Measurements from ENCODE around the gene TMC1.

Gene TMC1

DNA sequence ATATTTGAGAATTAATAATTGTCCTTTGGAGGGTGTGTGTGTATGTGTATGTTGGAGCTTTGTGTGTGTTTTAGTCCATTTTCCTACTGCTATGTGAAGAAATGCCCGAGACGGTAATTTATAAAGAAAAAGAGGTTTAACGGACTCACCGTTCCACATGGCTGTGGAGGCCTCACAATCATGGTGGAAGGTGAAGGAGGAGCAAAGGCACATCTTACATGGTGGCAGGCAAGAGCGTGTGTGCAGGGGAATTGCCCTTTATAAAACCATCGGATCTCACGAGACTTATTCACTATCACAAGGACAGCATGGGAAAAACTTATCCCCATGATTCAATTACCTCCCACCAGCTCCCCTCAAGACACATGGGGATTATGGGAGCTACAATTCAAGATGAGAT lies 44.1 kb downstream of the TMC1 start:
- DNase-seq, result no peak

DNA sequence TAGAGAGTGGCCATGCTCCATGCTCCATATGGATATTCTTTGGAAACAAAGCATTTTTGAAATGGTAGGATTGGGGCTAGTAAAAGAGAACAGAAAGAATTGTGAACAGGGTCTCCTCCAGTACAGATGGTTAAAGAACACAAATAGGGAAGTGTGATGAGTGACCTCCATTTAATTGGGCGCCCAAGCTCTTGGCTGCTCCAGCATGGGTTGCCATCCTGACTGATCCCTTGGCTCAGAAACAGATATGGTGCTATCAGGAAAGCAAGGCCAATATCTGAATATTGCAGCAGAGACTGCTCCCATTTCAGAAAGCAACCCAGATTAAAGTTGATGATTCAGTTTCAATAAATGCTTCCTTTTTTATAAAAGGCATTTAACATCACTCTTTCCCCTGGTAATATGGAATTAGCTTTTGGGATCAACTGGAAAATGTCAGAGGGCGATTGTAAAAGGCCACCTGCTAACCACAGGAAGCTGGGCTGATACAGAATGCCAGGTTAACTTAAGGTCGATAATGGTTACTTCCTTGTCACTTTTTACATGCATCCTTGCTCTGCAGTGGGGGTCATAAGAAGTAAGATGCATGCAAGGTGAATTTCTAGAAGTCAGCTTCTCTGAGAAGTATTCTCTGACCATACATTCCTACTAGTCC lies 52.9 kb downstream of the TMC1 start:
- no peak for DNase-seq

DNA sequence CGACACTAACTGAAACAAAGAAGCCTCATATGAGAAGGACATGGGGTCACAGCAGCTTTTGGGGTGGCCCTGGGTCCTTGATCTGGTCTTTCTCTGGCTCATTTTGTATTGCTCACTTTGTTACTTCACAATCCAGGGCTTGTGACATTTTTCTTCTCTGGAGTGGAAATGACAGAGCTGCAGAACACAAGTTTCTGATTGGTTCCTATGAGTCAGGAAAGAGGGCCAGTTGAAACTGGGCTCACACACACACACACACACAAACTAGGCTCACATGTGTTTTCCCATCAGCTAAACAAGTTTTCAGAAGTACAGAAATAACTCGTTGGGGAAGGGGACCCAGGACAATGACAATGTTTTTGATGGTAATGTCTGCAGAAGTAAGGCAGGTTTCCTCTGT lies 54.3 kb downstream of the TMC1 start:
- DNase-seq, result no peak

DNA sequence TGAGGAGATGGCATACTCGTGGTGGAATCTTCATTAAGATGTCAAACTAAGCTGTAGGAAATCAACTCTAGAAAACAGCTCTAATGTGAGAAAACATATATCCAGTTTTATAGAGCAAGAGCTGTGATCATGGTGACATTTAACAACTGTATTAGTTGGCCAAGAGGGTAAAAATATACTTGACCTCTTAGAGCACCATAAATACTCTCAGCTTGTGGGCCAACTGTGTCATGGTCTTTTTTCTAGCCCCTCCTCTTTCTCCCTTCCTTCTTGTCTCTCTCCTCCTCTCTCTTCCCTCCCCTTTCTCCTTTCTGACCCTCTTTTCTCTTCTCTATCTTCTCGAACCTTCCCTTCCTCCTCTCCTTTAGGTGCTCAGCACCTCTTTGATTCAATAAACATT lies 54.7 kb downstream of the TMC1 start:
- DNase-seq, result no peak

DNA sequence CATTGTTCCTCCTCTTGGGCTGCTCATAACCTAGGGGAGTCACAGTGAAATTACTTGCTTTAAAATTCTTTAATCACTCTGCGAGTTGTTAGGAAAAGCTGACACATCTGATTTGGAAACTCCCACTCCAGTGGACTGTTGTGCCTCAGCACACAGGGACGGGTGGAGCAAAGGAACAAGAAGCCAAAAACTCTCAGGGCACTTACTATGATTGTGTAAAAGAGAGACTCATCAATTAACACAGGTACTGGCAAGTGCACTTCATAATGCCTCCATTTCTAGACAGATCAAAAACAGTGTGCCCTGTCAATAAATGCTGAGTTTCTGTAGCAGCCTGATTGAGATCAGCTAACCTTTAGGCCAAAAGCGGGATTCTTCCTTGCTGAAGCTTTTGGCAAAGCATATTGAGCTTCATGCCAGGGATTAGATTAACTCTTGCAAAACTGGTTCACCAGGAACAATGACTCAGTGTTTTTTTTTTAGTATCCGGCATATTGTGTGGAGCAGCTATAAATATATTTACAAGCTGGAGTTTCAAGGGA lies 55.9 kb downstream of the TMC1 start:
- no peak for DNase-seq

DNA sequence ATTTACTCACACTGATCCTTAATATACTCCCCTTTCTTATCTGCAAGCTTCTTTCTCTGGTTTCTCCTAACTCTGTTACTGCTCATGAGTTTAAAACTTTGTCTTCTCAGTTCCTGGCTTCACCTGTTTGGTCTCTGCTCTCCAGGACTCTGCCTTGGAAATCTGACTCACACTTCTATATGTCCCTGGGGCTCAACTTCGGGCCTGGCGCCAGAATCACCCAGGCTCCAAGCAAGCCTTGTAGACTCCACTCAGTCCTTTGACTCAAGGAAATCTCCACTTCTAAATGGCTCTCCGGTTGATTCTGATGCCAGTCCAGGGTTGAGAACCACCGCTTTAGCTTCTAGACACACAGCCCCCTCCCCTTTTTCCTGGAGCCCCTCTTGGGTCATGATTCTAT lies 57.8 kb downstream of the TMC1 start:
- DNase-seq, result peak in 1 of 56 donors; percentile 22

DNA sequence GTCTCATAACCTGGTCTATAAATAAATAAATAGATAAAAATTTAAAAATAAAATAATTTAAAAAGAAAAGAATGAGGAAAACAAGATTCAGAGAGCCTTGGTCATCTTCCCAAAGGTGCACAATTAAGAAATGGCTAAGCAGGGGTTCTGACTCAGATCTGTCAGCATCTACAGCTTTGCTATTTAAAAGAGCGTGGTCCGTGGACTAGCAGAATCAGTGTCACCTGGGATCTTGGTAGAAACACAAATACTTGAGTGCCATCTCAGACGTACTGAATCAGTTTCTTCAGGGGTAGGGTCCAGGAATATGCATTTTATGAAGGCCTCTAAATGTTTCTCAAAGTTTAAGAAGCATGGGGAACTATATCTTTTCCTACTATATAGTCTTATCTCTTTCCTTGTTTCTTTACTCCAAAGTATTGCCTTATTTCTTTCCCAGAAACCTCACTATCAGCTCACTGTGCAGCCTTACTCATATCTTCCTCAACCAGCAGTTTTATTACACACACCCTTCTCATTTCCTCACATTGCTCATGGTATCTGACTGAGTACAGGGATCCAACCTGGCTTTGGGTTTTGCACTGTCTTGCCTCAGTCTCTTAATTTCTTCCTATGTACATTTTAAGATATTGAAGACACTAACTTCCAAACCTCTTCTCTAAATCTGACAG lies 58.6 kb downstream of the TMC1 start:
- no peak for DNase-seq

DNA sequence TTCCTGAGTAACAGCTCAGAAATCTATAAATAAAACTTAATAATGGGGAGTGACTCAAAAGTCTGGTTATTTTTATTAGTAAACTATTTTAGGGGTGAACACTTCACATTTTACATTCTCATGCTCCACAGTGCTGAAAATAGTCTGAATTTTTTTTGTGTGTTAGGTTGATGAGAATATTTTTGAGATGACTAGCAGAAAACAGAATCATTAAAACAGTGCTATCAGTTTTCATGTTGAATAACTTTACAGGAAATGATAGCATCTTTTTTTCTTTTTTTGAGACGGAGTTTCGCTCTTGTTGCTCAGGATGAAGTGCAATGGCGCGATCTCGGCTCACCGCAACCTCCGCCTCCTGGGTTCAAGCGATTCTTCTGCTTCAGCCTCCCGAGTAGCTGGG lies 60.3 kb downstream of the TMC1 start:
- DNase-seq, result no peak

DNA sequence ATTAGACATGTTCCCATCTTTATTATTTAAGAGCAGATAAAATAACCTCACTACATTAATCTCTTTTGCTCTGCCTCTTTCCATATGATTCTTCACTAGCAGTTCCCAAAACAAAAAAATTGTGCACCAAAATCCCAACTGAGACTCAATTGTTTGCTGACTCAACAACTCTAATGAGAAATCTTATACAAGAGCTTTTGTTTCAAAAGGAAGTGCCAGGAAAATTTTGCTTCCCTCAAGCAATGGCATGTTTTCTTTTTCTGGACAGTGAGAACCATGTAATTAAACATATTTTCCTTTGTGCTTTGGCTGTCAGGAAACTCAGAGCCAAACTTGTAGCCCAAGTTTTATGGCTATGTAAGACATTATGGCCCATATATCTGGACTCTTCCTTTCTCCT lies 62.0 kb downstream of the TMC1 start:
- no peak for DNase-seq

DNA sequence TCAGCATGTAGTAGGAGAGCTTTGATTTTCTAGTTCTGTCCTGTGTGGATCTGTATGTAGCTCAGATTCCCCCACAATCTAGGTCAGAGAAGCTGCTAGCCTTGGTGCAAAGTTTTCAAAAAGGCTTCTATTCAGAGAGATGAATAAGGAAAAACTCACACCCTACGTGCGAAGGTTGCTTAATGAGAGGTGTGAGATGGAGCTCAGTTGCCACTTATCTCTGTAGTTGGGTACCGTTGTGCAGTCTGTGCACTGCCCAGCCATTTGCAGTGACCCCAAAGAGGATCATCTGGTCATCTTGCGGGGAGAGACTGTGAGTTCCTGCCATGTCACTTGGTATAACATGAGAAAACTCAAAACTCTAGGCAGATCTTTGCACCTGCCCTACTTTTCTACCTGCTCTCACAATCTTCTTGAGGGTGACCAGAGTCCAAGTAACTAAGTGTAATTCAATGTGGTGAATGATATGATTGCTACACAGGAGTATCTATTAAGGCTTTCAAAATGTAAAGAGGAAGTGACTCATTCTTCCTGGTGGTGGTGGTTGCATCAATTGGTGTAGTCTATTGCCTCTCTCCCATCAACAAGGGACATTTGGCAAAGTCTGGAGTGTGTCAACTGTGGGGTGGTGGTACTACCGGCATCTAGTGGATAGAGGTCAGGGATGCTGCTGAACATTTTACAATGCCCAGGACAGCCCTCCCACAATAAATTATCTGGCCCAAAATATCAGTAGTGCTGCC lies 65.2 kb downstream of the TMC1 start:
- peak in 9 of 56 donors; percentile 10 to 38 (median 28) for DNase-seq

DNA sequence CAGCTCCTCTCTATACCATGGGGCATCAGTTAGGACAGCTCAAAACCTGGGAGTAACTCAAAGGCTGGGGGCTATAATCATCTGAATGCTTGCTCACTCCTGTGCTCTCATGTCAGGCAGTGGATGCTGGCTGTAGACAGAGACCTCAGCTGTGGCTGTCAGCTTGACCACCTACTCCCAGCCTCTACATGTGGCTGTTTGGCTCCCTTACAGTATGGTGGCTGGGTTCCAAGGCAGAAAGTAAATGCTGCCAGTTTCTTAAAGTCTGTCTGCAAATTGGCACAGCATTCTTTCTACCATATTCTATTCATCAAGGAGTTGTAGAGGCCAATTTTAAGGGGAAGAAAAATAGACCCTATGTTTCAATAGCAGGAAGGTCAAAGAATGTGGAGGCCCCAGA lies 66.9 kb downstream of the TMC1 start:
- DNase-seq, result peak in 19 of 56 donors; percentile 3 to 56 (median 22)

DNA sequence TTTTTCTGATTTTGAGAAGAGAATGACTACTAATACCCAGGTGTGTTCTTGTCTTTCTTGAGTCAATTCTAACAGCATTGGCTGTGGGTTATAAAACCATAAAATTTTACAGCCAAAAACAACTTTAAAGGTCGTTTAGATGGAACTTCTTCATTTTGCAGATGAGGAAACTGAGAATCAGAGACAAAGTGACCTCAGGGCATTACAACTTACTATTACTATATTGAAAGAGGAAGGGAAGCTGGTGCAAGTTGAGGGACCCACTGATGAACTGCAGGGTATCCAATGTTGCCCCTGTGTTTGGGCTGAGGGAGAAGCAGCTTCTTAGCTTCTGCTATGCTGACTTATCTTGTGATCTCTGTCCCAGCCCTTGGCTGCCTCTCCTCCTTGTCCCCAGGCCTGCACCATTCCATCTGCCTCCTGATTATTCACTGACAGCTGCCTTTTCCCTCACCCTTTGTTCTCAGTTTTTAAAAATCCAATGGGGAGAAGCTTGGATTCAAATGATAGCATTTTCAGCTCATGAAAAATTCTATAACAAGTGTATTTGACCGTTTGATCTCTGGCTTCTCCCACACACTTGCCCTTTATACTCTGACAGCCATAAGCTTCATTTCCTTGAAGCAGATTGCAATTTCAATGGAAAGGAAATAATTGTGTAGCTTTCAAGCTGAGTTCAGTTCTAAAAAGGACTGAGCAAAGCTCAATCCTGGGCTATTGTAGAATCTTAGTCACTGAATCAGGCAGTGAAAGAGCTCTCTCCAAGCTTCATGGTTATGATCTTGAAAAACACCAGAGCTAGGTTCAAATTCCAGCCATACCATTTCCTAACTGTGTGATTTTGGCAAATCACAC lies 68.5 kb downstream of the TMC1 start:
- no peak for DNase-seq

DNA sequence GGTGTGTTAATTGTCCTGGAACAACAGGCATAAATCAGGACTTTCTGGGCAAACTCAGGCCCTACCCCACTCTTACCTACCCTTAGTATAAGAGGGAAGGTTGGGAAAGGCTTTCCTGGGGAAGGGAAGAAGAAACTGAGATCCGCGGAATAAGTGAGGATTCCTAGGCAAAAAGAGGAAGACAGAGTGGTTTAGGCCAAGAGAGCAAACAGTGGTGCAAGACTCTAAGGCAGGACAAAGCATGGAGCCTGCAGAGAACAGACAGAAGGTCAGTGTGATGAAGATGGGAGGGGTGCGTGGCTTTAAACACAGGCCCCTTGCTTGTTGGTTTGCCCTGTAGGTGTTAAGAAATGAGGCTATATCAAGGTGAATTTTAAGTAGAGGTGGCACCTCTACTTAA lies 69.4 kb downstream of the TMC1 start:
- DNase-seq, result no peak

DNA sequence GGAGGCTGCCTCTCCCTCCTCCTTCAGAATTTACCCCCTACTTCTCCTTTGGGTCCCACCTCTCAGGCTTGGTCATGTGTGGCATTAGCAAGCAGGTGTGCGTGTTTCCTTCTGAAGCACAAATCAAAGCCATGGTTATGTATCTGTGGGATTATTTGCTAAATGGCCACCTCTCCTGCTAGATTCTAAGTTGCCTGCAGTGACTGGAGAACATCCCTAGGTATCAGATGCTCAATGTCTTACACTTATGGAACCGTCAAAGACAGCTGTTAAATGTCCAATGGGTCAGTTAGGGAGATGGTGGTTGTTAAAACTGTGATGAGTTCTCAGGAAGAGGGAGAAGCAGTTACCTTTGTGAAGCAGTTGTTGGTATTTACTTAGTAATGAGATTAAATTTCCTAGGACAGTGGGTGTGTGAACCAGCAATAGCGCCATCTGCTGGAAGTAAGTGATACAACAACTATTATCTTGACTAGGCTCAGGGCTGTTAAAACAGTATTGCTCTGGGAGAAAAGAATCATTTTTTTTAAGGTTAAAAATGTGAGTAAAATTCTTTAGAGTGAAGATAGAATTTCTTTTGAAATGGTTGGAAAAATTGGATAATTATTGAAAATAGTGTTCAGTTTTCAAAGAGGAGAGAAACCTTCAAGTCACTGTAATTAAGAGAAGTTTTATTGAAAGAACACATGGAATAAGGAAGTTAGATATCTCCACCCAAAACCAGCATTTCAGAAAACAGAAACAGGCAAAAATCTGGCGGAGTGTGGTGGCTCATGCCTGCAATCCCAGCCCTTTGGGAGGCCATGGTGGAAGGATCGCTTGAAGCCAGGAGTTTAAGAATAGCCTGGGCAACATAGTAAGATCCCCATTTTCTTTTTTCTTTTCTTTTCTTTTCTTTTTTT lies 71.3 kb downstream of the TMC1 start:
- DNase-seq, result peak in 15 of 56 donors; percentile 2 to 39 (median 12)

DNA sequence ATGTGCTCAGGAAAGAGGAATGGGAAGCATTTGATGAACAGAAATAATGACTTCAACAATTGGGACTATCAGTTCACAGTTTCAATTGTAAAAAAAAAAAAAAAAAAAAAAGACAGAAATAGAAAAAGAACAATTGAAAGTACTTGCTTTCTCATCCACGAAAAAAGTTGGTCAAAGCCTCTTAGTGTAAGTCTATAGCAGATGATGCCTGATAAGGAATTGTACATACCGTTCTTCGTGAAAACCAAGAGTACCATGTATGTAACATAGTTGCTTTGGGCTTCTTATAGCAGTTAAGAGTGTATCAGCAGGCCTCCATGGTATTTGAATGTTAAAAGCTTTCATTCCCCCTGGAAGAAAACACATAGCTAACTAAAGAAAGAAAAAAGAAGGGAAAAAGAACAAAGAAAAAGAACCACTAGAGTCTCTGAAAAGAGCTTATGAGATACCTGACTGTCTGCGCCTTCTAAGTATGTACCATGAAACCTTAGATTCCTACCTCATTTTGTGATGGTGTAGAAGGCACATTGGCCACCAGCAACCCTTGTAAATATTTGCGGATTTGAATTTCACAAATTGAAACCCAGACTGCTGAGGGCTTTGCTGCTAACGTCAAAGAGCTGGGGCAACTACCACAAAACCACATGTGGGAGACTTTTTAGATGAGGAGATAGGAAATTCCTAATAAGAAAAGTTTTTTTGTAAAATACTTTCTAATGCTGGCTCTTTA lies 75.2 kb downstream of the TMC1 start:
- DNase-seq, result no peak

DNA sequence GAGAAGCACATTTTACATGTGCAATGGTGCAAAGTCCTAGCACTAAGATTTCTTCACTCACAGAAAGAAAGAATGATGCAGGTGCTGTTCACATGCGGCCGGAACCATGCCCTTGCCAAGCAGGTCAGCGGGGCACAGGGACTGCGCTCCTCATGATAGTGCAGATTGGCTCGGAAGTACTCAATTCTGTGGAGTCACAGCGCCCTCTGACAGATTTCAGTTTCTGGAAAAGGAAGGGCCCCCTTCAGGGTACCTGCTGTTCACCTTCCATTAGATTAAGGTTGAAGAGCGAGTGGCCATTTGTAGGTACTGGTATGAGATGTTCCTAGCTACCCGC lies 75.7 kb downstream of the TMC1 start:
- DNase-seq, result no peak

DNA sequence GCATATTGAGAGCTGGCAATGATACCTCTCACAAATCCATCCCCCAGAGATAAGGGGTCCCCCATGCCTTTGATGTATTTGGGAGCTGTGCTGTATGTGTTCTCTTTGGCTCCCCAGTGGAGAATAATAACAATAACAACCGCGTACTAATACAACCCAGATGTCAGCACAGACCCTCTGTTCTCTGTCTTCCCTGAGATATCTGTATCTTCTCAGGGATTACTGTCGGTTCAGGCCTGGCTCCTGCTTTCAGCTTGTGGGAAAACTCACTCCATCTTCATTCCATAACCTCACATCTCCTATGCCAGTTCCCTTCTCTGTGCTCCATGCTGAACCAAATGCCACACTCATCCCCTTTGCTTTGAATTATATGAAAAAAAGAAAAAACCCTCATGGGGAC lies 76.2 kb downstream of the TMC1 start:
- DNase-seq, result no peak

DNA sequence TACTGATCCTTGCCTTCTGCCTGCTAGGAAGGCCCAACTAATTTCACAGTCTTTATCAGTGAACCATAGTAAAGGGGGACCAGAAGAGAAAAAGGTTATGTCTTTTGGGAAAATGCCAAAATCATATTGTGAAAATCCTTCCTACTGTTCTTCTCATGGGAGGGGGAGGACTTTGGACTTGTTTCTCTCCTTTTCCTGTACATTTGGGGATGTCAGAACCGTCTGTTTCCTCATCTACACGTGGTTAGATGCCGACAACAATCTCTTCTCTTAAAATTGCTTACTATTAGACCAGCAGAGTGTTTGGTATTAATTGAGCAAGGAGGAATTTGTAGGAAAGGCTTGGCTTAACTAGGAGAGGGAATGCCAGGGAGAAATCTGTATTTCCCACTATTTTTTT lies 77.2 kb downstream of the TMC1 start:
- DNase-seq, result no peak

DNA sequence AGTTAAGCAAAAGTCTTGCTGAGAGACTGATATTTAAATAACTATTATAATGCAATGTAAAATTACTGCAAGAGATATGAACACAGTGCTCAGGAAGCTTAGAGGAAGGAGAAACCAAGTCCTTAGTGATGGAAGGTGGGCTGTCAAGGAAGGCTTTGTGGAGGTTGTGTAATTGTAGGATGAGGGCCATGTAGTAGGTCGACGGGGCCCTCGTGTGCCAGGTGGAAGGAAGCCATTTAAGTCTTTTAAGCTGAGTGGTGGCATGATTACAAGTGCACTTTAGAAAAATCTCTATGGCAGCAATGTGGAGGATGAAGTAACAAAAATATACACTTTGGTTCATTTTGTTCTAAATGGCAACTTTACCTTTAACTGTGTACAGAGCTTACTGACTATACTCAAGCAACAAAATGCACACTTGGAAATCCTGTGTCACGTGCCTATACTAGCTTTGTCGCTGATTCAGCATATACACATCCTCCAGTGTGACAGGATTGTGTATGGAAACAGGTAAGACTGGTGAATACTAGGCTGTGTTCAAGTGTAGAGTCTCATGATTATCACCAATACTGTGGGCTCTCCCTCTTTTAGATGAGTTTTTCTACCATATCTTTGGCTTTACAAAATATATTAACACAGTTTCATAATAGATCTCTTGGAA lies 78.6 kb downstream of the TMC1 start:
- DNase-seq, result no peak
